Measurements from ENCODE around the gene PLEK. TPM values are rescaled to one million over a fixed set of nuclear protein-coding genes. Genes with fewer than 3 reads are reported as not detected.
A peak's percentile ranks its signal among the peaks of the same experiment; 100 is the strongest.

Gene PLEK
- total and polyA plus RNA-seq, 9 of the 15 experiments (the other 6 are each of a cell fraction or from before 2014, with no cell fraction given): 0.14 to 1.2 (median 0.36) TPM

- no peak overlapping the region for H2AFZ ChIP-seq (ENCODE audit: low read depth, low read length)
- intact Hi-C loops (cut with micrococcal nuclease): no loop called here
- ATAC-seq: no peak
- H3K4me2 ChIP-seq (ENCODE audit: insufficient read depth, low read length): no peak overlapping the region
- no peak overlapping the region for H3K27ac ChIP-seq (ENCODE audit: extremely low read depth, low read depth, low read length)
- no peaks in the 10 kb centered on the region for H4K20me1 ChIP-seq (replicated peaks; ENCODE audit: control insufficient read depth, insufficient read depth, low read length)
- no peaks in the 10 kb centered on the region for H3K9me1 ChIP-seq (ENCODE audit: control insufficient read depth, insufficient read depth, low read length)
- POLR2A ChIA-PET: no interaction called here
- FAIRE-seq: no peak
- H3K36me3 ChIP-seq (ENCODE audit: control insufficient read depth, insufficient read depth, low read length): no peaks in the 10 kb centered on the region
- H3K4me1 ChIP-seq (replicated peaks in 1 of 2; ENCODE audit: control insufficient read depth in 2 of 2, insufficient read depth in 2 of 2, low read length in 2 of 2): peaks cover 0 to 4% of the 10 kb centered on the region in 2 experiments; a peak in 1 of 5 replicates
- in situ Hi-C loops (cut with MboI): no loop called here
- no peak overlapping the region for H3K4me3 ChIP-seq
- CTCF ChIA-PET (ENCODE audit: low intra/inter-chr PET ratio): no interaction called here
- H3K27me3 ChIP-seq (ENCODE audit: control insufficient read depth in 2 of 2, insufficient read depth in 2 of 2, low read length in 2 of 2): no peaks in the 10 kb centered on the region
- no peak for DNase-seq (ENCODE audit: extremely low read depth in 1 of 4, low spot score in 3 of 4)
- WGBS (ENCODE audit: insufficient coverage, low coverage, missing lambda C conversion rate): 20% methylated on average over 3 of the region's 3 CpGs
- H3K79me2 ChIP-seq (ENCODE audit: control insufficient read depth, insufficient read depth, low read length): no peaks in the 10 kb centered on the region
- TF ChIP-seq MEIS2 (IDR thresholded peaks at IDR 0.05; ENCODE audit: partially characterized antibody) (peak; percentile 89), BCOR (IDR thresholded peaks at IDR 0.05) (no peak), PKNOX1 (IDR thresholded peaks at IDR 0.05) (peak; percentile 72), MXD1 (CRISPR knock-in tag; IDR thresholded peaks at IDR 0.05; ENCODE audit: borderline replicate concordance, poor library complexity, severe bottlenecking) (no peak), CHCHD3 (CRISPR knock-in tag; IDR thresholded peaks at IDR 0.05) (no peak), PBX2 (CRISPR knock-in tag; IDR thresholded peaks at IDR 0.05; ENCODE audit: low read depth) (no peak), PBX2 (tag; conservative IDR thresholded peaks at IDR 0.05; ENCODE audit: low read depth) (peak; percentile 73), TAF9B (IDR thresholded peaks at IDR 0.05; ENCODE audit: partially characterized antibody) (no peak), BACH1 (tag; IDR thresholded peaks at IDR 0.05) (no peak)
- H3K9ac ChIP-seq (ENCODE audit: insufficient read depth in 1 of 2, low read depth in 2 of 2, low read length in 2 of 2): no peak overlapping the region
- H3K9me3 ChIP-seq (replicated peaks; ENCODE audit: control insufficient read depth, insufficient read depth, low read depth, low read length): no peaks in the 10 kb centered on the region
- BruUV-seq (replicated peaks): no TSS peak
These were observed 31.2 kb upstream of the PLEK start for GRCh38 chr2:68333931-68334330.
